GM13976 (cell line): Measurements from ENCODE around the gene ACAP2.
"Not testable (repeated sequence)": the region's sequence is repeated elsewhere in the genome, so short reads cannot be mapped to it uniquely, and the experiment has no call there.

ENCODE experiments used
- DNase-seq: peaks from one replicate; pipeline ENCODE4 v3.0.0; 2012; ENCODE audit warnings: low spot score
- CTCF ChIP-seq: IDR thresholded peaks from 2 replicates; pipeline ENCODE4 v1.5.1; 2012; ENCODE audit warnings: borderline replicate concordance, mild to moderate bottlenecking; ENCODE audit not compliant: insufficient read depth; ENCODE audit errors: extremely low read depth, missing control alignments, control extremely low read depth
- in situ Hi-C: fragments of 300-500 bp; cut with MboI; formaldehyde crosslinking; loops from one replicate; pipeline ENCODE4 v1.12.0; 2022; ENCODE audit warnings: low sequenced_read_pairs, mixed read lengths, inconsistent platforms; ENCODE audit not compliant: unreplicated experiment

Gene ACAP2

GRCh38 chr3:195230244-195230643 lies 212.6 kb downstream of the ACAP2 start:
- DNase-seq: no peak
- no peak for TF ChIP-seq CTCF
- in situ Hi-C loops: no loop called here

GRCh38 chr3:195228886-195229285 lies 213.9 kb downstream of the ACAP2 start:
- in situ Hi-C loops, DNase-seq: not testable (repeated sequence)

GRCh38 chr3:195227871-195228270 lies 214.9 kb downstream of the ACAP2 start:
- DNase-seq: no peak
- in situ Hi-C loops: no loop called here
- no peak for TF ChIP-seq CTCF

- no peak for DNase-seq
- no peak for TF ChIP-seq CTCF
- in situ Hi-C loops: no loop called here
These were observed 215.8 kb downstream of the ACAP2 start for GRCh38 chr3:195226900-195227447.

GRCh38 chr3:195226445-195226844 lies 216.4 kb downstream of the ACAP2 start:
- DNase-seq: no peak
- TF ChIP-seq CTCF: no peak
- in situ Hi-C loops: no loop called here

GRCh38 chr3:195224980-195225580 lies 217.7 kb downstream of the ACAP2 start:
- no peak for TF ChIP-seq CTCF
- in situ Hi-C loops: no loop called here
- DNase-seq: no peak
